Epithelial cell of esophagus (primary cell): ENCODE results near the gene CEP41.

Experiments used
- DNase-seq: peaks from one replicate; pipeline ENCODE4 v3.0.0; 2010; ENCODE audit warnings: low read depth
- H3K4me3 ChIP-seq: 2 replicates; pipeline ENCODE4 v1.5.1; 2011; ENCODE audit warnings: mild to moderate bottlenecking, low read length, control low read depth
- CTCF ChIP-seq: IDR thresholded peaks from 2 replicates; pipeline ENCODE4 v1.5.1; 2011; ENCODE audit warnings: low read depth, mild to moderate bottlenecking, low read length, control low read depth, inconsistent platforms; ENCODE audit not compliant: insufficient read depth; ENCODE audit errors: missing control alignments

Gene CEP41

GRCh38 chr7:130400120-130400572, 40.7 kb downstream of the CEP41 start:
- DNase-seq: no peak
- H3K4me3 ChIP-seq: no peak overlapping the region
- TF ChIP-seq CTCF: no peak

- no peak for TF ChIP-seq CTCF
- no peak for DNase-seq
Observed at GRCh38 chr7:130398526-130399090, 42.2 kb downstream of the CEP41 start.

GRCh38 chr7:130397758-130398073, 43.1 kb downstream of the CEP41 start:
- TF ChIP-seq CTCF: no peak
- no peak for DNase-seq
- H3K4me3 ChIP-seq: no peak overlapping the region

More at GRCh38 chr7:130398526-130399090, 42.2 kb downstream of the CEP41 start:
- H3K4me3 ChIP-seq: no peak overlapping the region

- DNase-seq: no peak
- no peak for TF ChIP-seq CTCF
- H3K4me3 ChIP-seq: no peak overlapping the region
Observed at GRCh38 chr7:130397051-130397757, 43.6 kb downstream of the CEP41 start.

- H3K4me3 ChIP-seq: no peak overlapping the region
- no peak for TF ChIP-seq CTCF
- DNase-seq: no peak
Observed at GRCh38 chr7:130396109-130396508, 44.7 kb downstream of the CEP41 start.

GRCh38 chr7:130395421-130395820, 45.4 kb downstream of the CEP41 start:
- no peak for TF ChIP-seq CTCF
- no peak for DNase-seq
- H3K4me3 ChIP-seq: no peak overlapping the region
